HepG2 (cell line): ENCODE measurements around the gene MYO18A. TPM values are rescaled to one million over a fixed set of nuclear protein-coding genes. Genes with fewer than 3 reads are reported as not detected.

Experiments
- ATAC-seq: fragments of 200-7000 bp; cut with Tn5 transposase; 3 replicates; pipeline ENCODE4 v1.9.1; 2020; ENCODE audit warnings: mild to moderate bottlenecking, moderate library complexity
- BruUV-seq: library from RNA; stranded (reverse); fragments of 400-500 nt; replicated peaks from 2 replicates; lab custom pipeline; 2021; lab: Mats Ljungman, UMichigan
- CTCF ChIA-PET: fragments of 300-600 bp; formaldehyde crosslinking; extraction: SDS; loops from one replicate; lab custom pipeline; 2021; ENCODE audit warnings: low total read pairs, inconsistent platforms, low intra/inter-chr PET ratio; lab: Yijun Ruan, JAX
- POLR2A ChIA-PET: fragments of 350-600 bp; sonication (Branson Sonifier 250); formaldehyde crosslinking; loops from one replicate; lab custom pipeline; 2020; ENCODE audit warnings: antibody characterized with exemption, inconsistent platforms; lab: Yijun Ruan, JAX
- DNase-seq: peaks from one replicate; pipeline ENCODE4 v3.0.0-alpha.2; 2015; ENCODE audit warnings: low spot score
- FAIRE-seq: peaks from 3 replicates; lab custom pipeline; 2011; peaks lifted over from hg19 to GRCh38; lab: Jason Lieb, UNC
- H2AFZ ChIP-seq: one replicate; pipeline ENCODE4 v1.6.1; 2011; ENCODE audit warnings: low read length, inconsistent platforms
- H3K27ac ChIP-seq: fragments of 300-600 bp; 3 replicates; pipeline ENCODE4 v1.8.0; 2011; ENCODE audit warnings: mixed run types, mild to moderate bottlenecking, mixed read lengths, low read length, inconsistent platforms; ENCODE audit not compliant: insufficient read depth; ENCODE audit errors: extremely low read length
- H3K27me3 ChIP-seq, 2 experiments: fragments of 200-600 bp in 1 of 2; 2 replicates in 1 of 2; 3 replicates in 1 of 2; pipeline versions ENCODE4 v1.6.0 to v1.8.0; 2011; ENCODE audit warnings: low read length in 2 of 2, mild to moderate bottlenecking in 2 of 2, moderate library complexity in 2 of 2, inconsistent platforms in 1 of 2; ENCODE audit not compliant: insufficient read depth in 2 of 2, control insufficient read depth in 1 of 2
- H3K36me3 ChIP-seq, 2 experiments: fragments of 200-600 bp in 1 of 2; replicated peaks in 1 of 2; 2 replicates in 1 of 2; 3 replicates in 1 of 2; pipeline versions ENCODE4 v1.5.1 to v1.8.0; 2011; ENCODE audit warnings: low read length in 2 of 2, inconsistent platforms in 1 of 2; ENCODE audit not compliant: insufficient read depth in 2 of 2, control insufficient read depth in 1 of 2
- H3K4me1 ChIP-seq: 2 replicates; pipeline ENCODE4 v1.5.1; 2012; ENCODE audit warnings: low read length, inconsistent platforms; ENCODE audit not compliant: insufficient read depth
- H3K4me2 ChIP-seq: 2 replicates; pipeline ENCODE4 v1.6.0; 2011; ENCODE audit warnings: low read depth, low read length, inconsistent platforms
- H3K4me3 ChIP-seq, 3 experiments: fragments of 200-600 bp in 1 of 3; sonication (generic), shearing (Covaris generic) in 1 of 3; replicated peaks in 1 of 3; 2 replicates each; pipeline ENCODE4 v1.5.1; 2011 to 2016; ENCODE audit warnings: low read length in 3 of 3, inconsistent platforms in 2 of 3, low read depth in 2 of 3, mild to moderate bottlenecking in 2 of 3, control low read depth in 1 of 3, mixed read lengths in 1 of 3; ENCODE audit not compliant: insufficient read depth in 1 of 3
- H3K79me2 ChIP-seq: one replicate; pipeline ENCODE4 v1.6.1; 2011; ENCODE audit warnings: low read length, inconsistent platforms; ENCODE audit not compliant: insufficient read depth
- H3K9ac ChIP-seq: 2 replicates; pipeline ENCODE4 v1.6.0; 2011; ENCODE audit warnings: mild to moderate bottlenecking, low read depth, low read length, inconsistent platforms; ENCODE audit not compliant: insufficient read depth
- H3K9me3 ChIP-seq: 2 replicates; pipeline ENCODE4 v1.5.1; 2012; ENCODE audit warnings: mild to moderate bottlenecking, low read length
- H4K20me1 ChIP-seq: 2 replicates; pipeline ENCODE4 v1.6.0; 2011; ENCODE audit warnings: inconsistent platforms, mild to moderate bottlenecking, low read length, moderate library complexity; ENCODE audit not compliant: insufficient read depth
- IRX3 ChIP-seq: sonication (generic); formaldehyde crosslinking; IDR thresholded peaks from 2 replicates; pipeline ENCODE4 v1.8.1; 2023; ENCODE audit warnings: mild to moderate bottlenecking, low read depth, missing genetic modification reagents, borderline replicate concordance
- ISX ChIP-seq: sonication (generic); formaldehyde crosslinking; conservative IDR thresholded peaks from 2 replicates; pipeline ENCODE4 v1.5.0; 2020; ENCODE audit warnings: missing genetic modification reagents
- RXRA ChIP-seq: sonication (generic); formaldehyde crosslinking; IDR thresholded peaks from 2 replicates; pipeline ENCODE4 v1.5.1; 2020; ENCODE audit warnings: missing genetic modification reagents
- ZKSCAN1 ChIP-seq: fragments of 150-350 bp; IDR thresholded peaks from 2 replicates; pipeline ENCODE4 v1.6.1; 2014; ENCODE audit warnings: low read length
- ZNF44 ChIP-seq: sonication (generic); formaldehyde crosslinking; IDR thresholded peaks from 2 replicates; pipeline ENCODE4 v1.5.1; 2020; ENCODE audit warnings: mild to moderate bottlenecking, missing genetic modification reagents
- ZNF780A ChIP-seq: sonication (generic); formaldehyde crosslinking; IDR thresholded peaks from 2 replicates; pipeline ENCODE4 v1.8.0; 2022; ENCODE audit warnings: mild to moderate bottlenecking, missing genetic modification reagents, moderate library complexity
- ZNF781 ChIP-seq: sonication (generic); formaldehyde crosslinking; IDR thresholded peaks from 2 replicates; pipeline ENCODE4 v1.5.1; 2020; ENCODE audit warnings: borderline replicate concordance, mild to moderate bottlenecking, missing genetic modification reagents; ENCODE audit errors: not compliant biosample characterization
- ZNF850 ChIP-seq: sonication (generic); formaldehyde crosslinking; conservative IDR thresholded peaks from 2 replicates; pipeline ENCODE4 v1.9.0; 2021; ENCODE audit warnings: mild to moderate bottlenecking, missing genetic modification reagents
- ZSCAN30 ChIP-seq: sonication (generic); formaldehyde crosslinking; IDR thresholded peaks from 2 replicates; pipeline ENCODE4 v1.5.0; 2020; ENCODE audit warnings: mild to moderate bottlenecking, missing genetic modification reagents
- WGBS: methylation state at CpG from one replicate; pipeline ENCODE4 v1.1.6; 2017; ENCODE audit warnings: low lambda C conversion rate; 5-methylcytosine and 5-hydroxymethylcytosine counted together
- in situ Hi-C: cut with HindIII; loops from 2 replicates; pipeline ENCODE4 v1.10.0; 2017; ENCODE audit warnings: low pct_unique_long_range_greater_than_20kb; ENCODE audit not compliant: extremely low pct_ligation_motif_present
- intact Hi-C: fragments of 100-400 bp; cut with micrococcal nuclease; formaldehyde crosslinking; loops from one replicate; pipeline ENCODE4 v1.10.0; 2022; ENCODE audit not compliant: unreplicated experiment
- polyA plus RNA-seq, 8 experiments: library from polyadenylated mRNA; depleted of rRNA in 3 of 8; stranded (reverse) in 7 of 8; unstranded in 1 of 8; fragments of >200 nt; fragmentation: Illumina TruSeq in 4 of 8; extraction: Trizol in 4 of 8; gene quantifications; 2 replicates each; pipeline versions ENCODE4 v1.2.1 to v1.2.3, GENCODE V29; 2011 to 2016; ENCODE audit warnings: low read depth in 4 of 8, missing spikeins in 1 of 8, mixed read lengths in 1 of 8; ENCODE audit not compliant: insufficient read depth in 1 of 8
- total RNA-seq, 5 experiments: library from RNA; depleted of rRNA; stranded (reverse); fragments of >200 nt; fragmentation: Illumina TruSeq; extraction: Trizol; gene quantifications; 2 replicates each; pipeline ENCODE4 v1.2.3, GENCODE V29; 2016; ENCODE audit warnings: low read depth in 1 of 5
- TF ChIP-seq, protein P1 (sequence below): sonication (generic); formaldehyde crosslinking; IDR thresholded peaks from 2 replicates; pipeline ENCODE4 v1.5.1; 2020; ENCODE audit warnings: mild to moderate bottlenecking, moderate library complexity, missing genetic modification reagents
- TF ChIP-seq, protein P2 (sequence below): sonication (generic); formaldehyde crosslinking; IDR thresholded peaks from 2 replicates; pipeline ENCODE4 v1.5.1; 2020; ENCODE audit warnings: mild to moderate bottlenecking, missing genetic modification reagents, borderline replicate concordance
- TF ChIP-seq, protein P3 (sequence below): sonication (generic); formaldehyde crosslinking; IDR thresholded peaks from 2 replicates; pipeline ENCODE4 v1.5.0; 2020; ENCODE audit warnings: missing genetic modification reagents, mild to moderate bottlenecking, borderline replicate concordance
- TF ChIP-seq, protein P4 (sequence below): sonication (generic); formaldehyde crosslinking; IDR thresholded peaks from 2 replicates; pipeline ENCODE4 v1.4.0; 2020; ENCODE audit warnings: mild to moderate bottlenecking, missing genetic modification reagents

Gene MYO18A
- total and polyA plus RNA-seq, 2 of the 13 experiments (the other 11 are each of a cell fraction or from before 2014, with no cell fraction given): 16.8 to 24.8 TPM

DNA sequence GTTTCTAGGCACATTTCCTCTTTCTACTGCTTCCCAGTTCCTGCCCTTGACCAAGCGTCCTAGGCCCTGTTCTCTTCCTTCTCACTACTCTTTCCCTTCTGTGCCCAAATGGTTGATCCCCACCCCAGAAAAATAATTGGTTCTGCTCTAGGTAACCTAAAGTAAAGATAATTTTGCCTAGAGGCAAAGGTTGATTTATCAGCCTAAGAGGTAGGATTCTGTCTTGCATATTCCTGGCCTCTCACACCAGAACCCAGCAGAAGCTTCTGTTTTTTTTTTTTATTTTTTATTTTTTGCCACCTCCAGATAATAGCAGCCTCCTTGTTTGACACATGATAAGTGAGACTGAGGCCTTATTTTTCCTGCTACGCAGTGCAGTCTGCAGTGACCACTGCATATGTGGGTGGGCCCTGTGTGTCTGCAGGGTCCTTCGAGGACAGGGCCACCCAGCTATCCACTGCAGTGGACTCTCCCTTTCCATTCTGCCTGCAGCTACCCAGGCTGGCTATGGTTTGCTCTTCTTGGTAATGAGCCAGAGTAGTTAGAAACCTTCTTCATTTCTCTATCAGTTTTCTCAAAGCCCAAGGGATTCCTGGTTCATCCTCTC lies 136.6 kb downstream of the MYO18A start:
- no peak for FAIRE-seq
- intact Hi-C loops: loop anchor here (2.0 to 5.0 kb wide), 2 partner anchors 34 to 79 kb away; no protein-coding TSS in a partner anchor
- ChIA-PET POLR2A (interaction anchor here (0.6 to 2.5 kb wide), 9 partner anchors 16 to 251 kb away, joined by 3 to 12 read pairs (median 3); partner anchors contain the start of genes NUFIP2 and PHF12), CTCF (no interaction called here)
- DNase-seq: no peak
- H3K9ac ChIP-seq: peak overlapping the region; percentile 87
- peaks cover 39% of the 10 kb centered on the region for H3K79me2 ChIP-seq
- H4K20me1 ChIP-seq: peaks cover 4% of the 10 kb centered on the region; the same call in 1 of the 2 replicates
- no peak overlapping the region for H2AFZ ChIP-seq
- TSS peak; percentile 68 for BruUV-seq
- WGBS: 9% methylated on average over 3 of the region's 3 CpGs
- peak overlapping the region; percentile 63 to 78 (median 63) for H3K4me3 ChIP-seq
- peak overlapping the region; percentile 94 for H3K27ac ChIP-seq
- peak; percentile 9; the same call in 2 of the 3 replicates for ATAC-seq
- H3K4me2 ChIP-seq: peak overlapping the region; percentile 93
- in situ Hi-C loops: no loop called here
- no peaks in the 10 kb centered on the region for H3K27me3 ChIP-seq
- H3K9me3 ChIP-seq: no peaks in the 10 kb centered on the region
- peaks cover 80% of the 10 kb centered on the region for H3K4me1 ChIP-seq
- peaks cover 3 to 15% of the 10 kb centered on the region in 2 experiments; a peak in 4 of 5 replicates for H3K36me3 ChIP-seq
- TF ChIP-seq ISX (CRISPR knock-in tag) (no peak), IRX3 (no peak), ZSCAN30 (CRISPR knock-in tag) (no peak), ZNF781 (CRISPR knock-in tag) (peak; percentile 12), ZNF850 (CRISPR knock-in tag) (no peak), ZNF780A (no peak), ZNF44 (CRISPR knock-in tag) (no peak), ZKSCAN1 (no peak), RXRA (CRISPR knock-in tag) (peak; percentile 43; the same call in 1 of the 2 replicates)
- TF ChIP-seq, protein P1, sequence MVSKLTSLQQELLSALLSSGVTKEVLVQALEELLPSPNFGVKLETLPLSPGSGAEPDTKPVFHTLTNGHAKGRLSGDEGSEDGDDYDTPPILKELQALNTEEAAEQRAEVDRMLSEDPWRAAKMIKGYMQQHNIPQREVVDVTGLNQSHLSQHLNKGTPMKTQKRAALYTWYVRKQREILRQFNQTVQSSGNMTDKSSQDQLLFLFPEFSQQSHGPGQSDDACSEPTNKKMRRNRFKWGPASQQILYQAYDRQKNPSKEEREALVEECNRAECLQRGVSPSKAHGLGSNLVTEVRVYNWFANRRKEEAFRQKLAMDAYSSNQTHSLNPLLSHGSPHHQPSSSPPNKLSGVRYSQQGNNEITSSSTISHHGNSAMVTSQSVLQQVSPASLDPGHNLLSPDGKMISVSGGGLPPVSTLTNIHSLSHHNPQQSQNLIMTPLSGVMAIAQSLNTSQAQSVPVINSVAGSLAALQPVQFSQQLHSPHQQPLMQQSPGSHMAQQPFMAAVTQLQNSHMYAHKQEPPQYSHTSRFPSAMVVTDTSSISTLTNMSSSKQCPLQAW (CRISPR knock-in tag): 0 out of 2 replicates have a peak, but pooled peaks have one; percentile 6
- TF ChIP-seq, protein P2, sequence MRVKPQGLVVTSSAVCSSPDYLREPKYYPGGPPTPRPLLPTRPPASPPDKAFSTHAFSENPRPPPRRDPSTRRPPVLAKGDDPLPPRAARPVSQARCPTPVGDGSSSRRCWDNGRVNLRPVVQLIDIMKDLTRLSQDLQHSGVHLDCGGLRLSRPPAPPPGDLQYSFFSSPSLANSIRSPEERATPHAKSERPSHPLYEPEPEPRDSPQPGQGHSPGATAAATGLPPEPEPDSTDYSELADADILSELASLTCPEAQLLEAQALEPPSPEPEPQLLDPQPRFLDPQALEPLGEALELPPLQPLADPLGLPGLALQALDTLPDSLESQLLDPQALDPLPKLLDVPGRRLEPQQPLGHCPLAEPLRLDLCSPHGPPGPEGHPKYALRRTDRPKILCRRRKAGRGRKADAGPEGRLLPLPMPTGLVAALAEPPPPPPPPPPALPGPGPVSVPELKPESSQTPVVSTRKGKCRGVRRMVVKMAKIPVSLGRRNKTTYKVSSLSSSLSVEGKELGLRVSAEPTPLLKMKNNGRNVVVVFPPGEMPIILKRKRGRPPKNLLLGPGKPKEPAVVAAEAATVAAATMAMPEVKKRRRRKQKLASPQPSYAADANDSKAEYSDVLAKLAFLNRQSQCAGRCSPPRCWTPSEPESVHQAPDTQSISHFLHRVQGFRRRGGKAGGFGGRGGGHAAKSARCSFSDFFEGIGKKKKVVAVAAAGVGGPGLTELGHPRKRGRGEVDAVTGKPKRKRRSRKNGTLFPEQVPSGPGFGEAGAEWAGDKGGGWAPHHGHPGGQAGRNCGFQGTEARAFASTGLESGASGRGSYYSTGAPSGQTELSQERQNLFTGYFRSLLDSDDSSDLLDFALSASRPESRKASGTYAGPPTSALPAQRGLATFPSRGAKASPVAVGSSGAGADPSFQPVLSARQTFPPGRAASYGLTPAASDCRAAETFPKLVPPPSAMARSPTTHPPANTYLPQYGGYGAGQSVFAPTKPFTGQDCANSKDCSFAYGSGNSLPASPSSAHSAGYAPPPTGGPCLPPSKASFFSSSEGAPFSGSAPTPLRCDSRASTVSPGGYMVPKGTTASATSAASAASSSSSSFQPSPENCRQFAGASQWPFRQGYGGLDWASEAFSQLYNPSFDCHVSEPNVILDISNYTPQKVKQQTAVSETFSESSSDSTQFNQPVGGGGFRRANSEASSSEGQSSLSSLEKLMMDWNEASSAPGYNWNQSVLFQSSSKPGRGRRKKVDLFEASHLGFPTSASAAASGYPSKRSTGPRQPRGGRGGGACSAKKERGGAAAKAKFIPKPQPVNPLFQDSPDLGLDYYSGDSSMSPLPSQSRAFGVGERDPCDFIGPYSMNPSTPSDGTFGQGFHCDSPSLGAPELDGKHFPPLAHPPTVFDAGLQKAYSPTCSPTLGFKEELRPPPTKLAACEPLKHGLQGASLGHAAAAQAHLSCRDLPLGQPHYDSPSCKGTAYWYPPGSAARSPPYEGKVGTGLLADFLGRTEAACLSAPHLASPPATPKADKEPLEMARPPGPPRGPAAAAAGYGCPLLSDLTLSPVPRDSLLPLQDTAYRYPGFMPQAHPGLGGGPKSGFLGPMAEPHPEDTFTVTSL (CRISPR knock-in tag): no peak
- TF ChIP-seq, protein P3, sequence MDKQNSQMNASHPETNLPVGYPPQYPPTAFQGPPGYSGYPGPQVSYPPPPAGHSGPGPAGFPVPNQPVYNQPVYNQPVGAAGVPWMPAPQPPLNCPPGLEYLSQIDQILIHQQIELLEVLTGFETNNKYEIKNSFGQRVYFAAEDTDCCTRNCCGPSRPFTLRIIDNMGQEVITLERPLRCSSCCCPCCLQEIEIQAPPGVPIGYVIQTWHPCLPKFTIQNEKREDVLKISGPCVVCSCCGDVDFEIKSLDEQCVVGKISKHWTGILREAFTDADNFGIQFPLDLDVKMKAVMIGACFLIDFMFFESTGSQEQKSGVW: no peak
- TF ChIP-seq, protein P4, sequence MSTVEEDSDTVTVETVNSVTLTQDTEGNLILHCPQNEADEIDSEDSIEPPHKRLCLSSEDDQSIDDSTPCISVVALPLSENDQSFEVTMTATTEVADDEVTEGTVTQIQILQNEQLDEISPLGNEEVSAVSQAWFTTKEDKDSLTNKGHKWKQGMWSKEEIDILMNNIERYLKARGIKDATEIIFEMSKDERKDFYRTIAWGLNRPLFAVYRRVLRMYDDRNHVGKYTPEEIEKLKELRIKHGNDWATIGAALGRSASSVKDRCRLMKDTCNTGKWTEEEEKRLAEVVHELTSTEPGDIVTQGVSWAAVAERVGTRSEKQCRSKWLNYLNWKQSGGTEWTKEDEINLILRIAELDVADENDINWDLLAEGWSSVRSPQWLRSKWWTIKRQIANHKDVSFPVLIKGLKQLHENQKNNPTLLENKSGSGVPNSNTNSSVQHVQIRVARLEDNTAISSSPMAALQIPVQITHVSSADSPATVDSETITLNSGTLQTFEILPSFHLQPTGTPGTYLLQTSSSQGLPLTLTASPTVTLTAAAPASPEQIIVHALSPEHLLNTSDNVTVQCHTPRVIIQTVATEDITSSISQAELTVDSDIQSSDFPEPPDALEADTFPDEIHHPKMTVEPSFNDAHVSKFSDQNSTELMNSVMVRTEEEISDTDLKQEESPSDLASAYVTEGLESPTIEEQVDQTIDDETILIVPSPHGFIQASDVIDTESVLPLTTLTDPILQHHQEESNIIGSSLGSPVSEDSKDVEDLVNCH (CRISPR knock-in tag): no peak
